CD4-positive, alpha-beta T cell treated with Interleukin-12 subunit alpha and Interleukin-12 subunit beta, for 1 hour (primary cell): ENCODE data around the gene FAF1.

ENCODE experiments used
- DNase-seq: peaks from one replicate; pipeline ENCODE4 v3.0.0-alpha.2; 2020

Gene FAF1

GRCh38 chr1:50693829-50694228, 266.2 kb downstream of the FAF1 start:
- DNase-seq, result no peak

- DNase-seq, result no peak
These were observed 275.9 kb downstream of the FAF1 start for GRCh38 chr1:50684185-50684584.

GRCh38 chr1:50681931-50682330, 278.1 kb downstream of the FAF1 start:
- no peak for DNase-seq

- no peak for DNase-seq
These were observed 292.2 kb downstream of the FAF1 start for GRCh38 chr1:50667710-50668356.

GRCh38 chr1:50667272-50667671, 292.8 kb downstream of the FAF1 start:
- DNase-seq, result no peak

GRCh38 chr1:50666849-50667248, 293.2 kb downstream of the FAF1 start:
- no peak for DNase-seq

GRCh38 chr1:50665413-50665812, 294.7 kb downstream of the FAF1 start:
- no peak for DNase-seq

- DNase-seq, result no peak
These were observed 298.4 kb downstream of the FAF1 start for GRCh38 chr1:50661626-50662025.

GRCh38 chr1:50659107-50659662, 300.9 kb downstream of the FAF1 start:
- no peak for DNase-seq

GRCh38 chr1:50658459-50659076, 301.5 kb downstream of the FAF1 start:
- DNase-seq, result no peak

GRCh38 chr1:50656931-50657330, 303.1 kb downstream of the FAF1 start:
- DNase-seq, result no peak

- no peak for DNase-seq
These were observed 308.4 kb downstream of the FAF1 start for GRCh38 chr1:50651476-50652263.

GRCh38 chr1:50646526-50646925, 313.5 kb downstream of the FAF1 start:
- DNase-seq, result no peak

GRCh38 chr1:50645139-50645538, 314.9 kb downstream of the FAF1 start:
- no peak for DNase-seq

- DNase-seq, result no peak
These were observed 315.5 kb downstream of the FAF1 start for GRCh38 chr1:50644447-50645105.

- no peak for DNase-seq
These were observed 322.6 kb downstream of the FAF1 start for GRCh38 chr1:50637460-50637859.

- no peak for DNase-seq
These were observed 325.8 kb downstream of the FAF1 start for GRCh38 chr1:50634251-50634650.

GRCh38 chr1:50633465-50633864, 326.6 kb downstream of the FAF1 start:
- no peak for DNase-seq

- DNase-seq, result no peak
These were observed 328.9 kb downstream of the FAF1 start for GRCh38 chr1:50631161-50631560.

- no peak for DNase-seq
These were observed 337.8 kb downstream of the FAF1 start for GRCh38 chr1:50622259-50622658.

GRCh38 chr1:50620680-50621329, 339.3 kb downstream of the FAF1 start:
- DNase-seq, result no peak

- DNase-seq, result no peak
These were observed 344.9 kb downstream of the FAF1 start for GRCh38 chr1:50615036-50615750.
